ENCODE measurements around the gene THAP7. TPM values are rescaled to one million over a fixed set of nuclear protein-coding genes. Genes with fewer than 3 reads are reported as not detected.

THAP7 gene
- total and polyA plus RNA-seq, 9 of the 15 experiments (the other 6 are each of a cell fraction or from before 2014, with no cell fraction given), result 7.9 to 263 (median 84.1) TPM

- TF ChIP-seq HES1 (IDR thresholded peaks at IDR 0.05; ENCODE audit: low read depth), result no peak
- TF ChIP-seq ZNF133 (CRISPR knock-in tag; IDR thresholded peaks at IDR 0.05), result no peak
- no peak for TF ChIP-seq E2F5 (CRISPR knock-in tag; IDR thresholded peaks at IDR 0.05)
- TF ChIP-seq MYC (IDR thresholded peaks at IDR 0.05; ENCODE audit: low read depth, low read length), result peak; percentile 86
- TF ChIP-seq MYC (CRISPR knock-in tag; IDR thresholded peaks at IDR 0.05; ENCODE audit: borderline replicate concordance, low read depth), result no peak
- TF ChIP-seq ZNF57 (CRISPR knock-in tag; IDR thresholded peaks at IDR 0.05), result peak; percentile 96
- no peak; the same call in 1 of the 2 replicates for TF ChIP-seq ZNF76 (CRISPR knock-in tag; IDR thresholded peaks at IDR 0.05; ENCODE audit: borderline replicate concordance)
- TF ChIP-seq ZNF584 (CRISPR knock-in tag; IDR thresholded peaks at IDR 0.05; ENCODE audit: low read depth), result no peak
- TF ChIP-seq HOXB6 (CRISPR knock-in tag; IDR thresholded peaks at IDR 0.05; ENCODE audit: borderline replicate concordance), result 0 out of 2 replicates have a peak, but pooled peaks have one; percentile 11
- TF ChIP-seq ZNF263 (CRISPR knock-in tag; IDR thresholded peaks at IDR 0.05; ENCODE audit: borderline replicate concordance), result no peak
- TF ChIP-seq SRSF9 (IDR thresholded peaks at IDR 0.05; ENCODE audit: borderline replicate concordance, low read depth, low read length), result no peak
- no peak for TF ChIP-seq DLX4 (CRISPR knock-in tag; IDR thresholded peaks at IDR 0.05)
- no peak for TF ChIP-seq RAD51 (IDR thresholded peaks at IDR 0.05; ENCODE audit: borderline replicate concordance, low read depth)
- no peak for TF ChIP-seq ZNF717 (CRISPR knock-in tag; IDR thresholded peaks at IDR 0.05)
- peak in 1 of 2 experiments; percentile 99; a peak in 2 of 4 replicates for TF ChIP-seq MAZ (CRISPR knock-in tag; conservative IDR thresholded peaks at IDR 0.05 in 1 of 2, IDR thresholded peaks at IDR 0.05 in 1 of 2)
- 0 out of 2 replicates have a peak, but pooled peaks have one; percentile 19 for TF ChIP-seq PTBP1 (IDR thresholded peaks at IDR 0.05; ENCODE audit: low read depth, low read length)
- TF ChIP-seq TAF7 (tag; IDR thresholded peaks at IDR 0.05), result peak; percentile 52
- TF ChIP-seq POLR2G (IDR thresholded peaks at IDR 0.05; ENCODE audit: low read depth, low read length), result peak; percentile 85
- no peak for TF ChIP-seq MEF2A (IDR thresholded peaks at IDR 0.05; ENCODE audit: control insufficient read depth, low read depth, low read length)
- peak; percentile 90 for TF ChIP-seq SNRNP70 (optimal IDR thresholded peaks at IDR 0.05; ENCODE audit: low read depth, low read length)
- no peak for TF ChIP-seq MCM7 (IDR thresholded peaks at IDR 0.05)
- no peak for TF ChIP-seq TFAP4 (CRISPR knock-in tag; IDR thresholded peaks at IDR 0.05; ENCODE audit: borderline replicate concordance)
- TF ChIP-seq ASH1L (IDR thresholded peaks at IDR 0.05; ENCODE audit: borderline replicate concordance, low read depth, partially characterized antibody), result no peak
- TF ChIP-seq MBD2 (IDR thresholded peaks at IDR 0.05; ENCODE audit: borderline replicate concordance, low read depth), result no peak
- TF ChIP-seq PCBP1 (IDR thresholded peaks at IDR 0.05; ENCODE audit: low read depth, low read length, poor library complexity, severe bottlenecking), result no peak
- TF ChIP-seq PHF8 (IDR thresholded peaks at IDR 0.05; ENCODE audit: borderline replicate concordance, low read length), result peak; percentile 83; the same call in 1 of the 2 replicates
Measured at GRCh38 chr22:21014726-21015465, 13.0 kb upstream of the THAP7 start, which contains the start of gene P2RX6 (continued).
